HEK293 (cell line): ENCODE results near the gene ICAM5.

ENCODE experiments used
- CTCF ChIA-PET: fragments of 350-600 bp; formaldehyde crosslinking; extraction: SDS; loops from one replicate; lab custom pipeline; 2021; ENCODE audit warnings: antibody characterized with exemption; lab: Yijun Ruan, JAX
- POLR2A ChIA-PET: fragments of 300-600 bp; formaldehyde crosslinking; extraction: SDS; loops from one replicate; lab custom pipeline; 2020; ENCODE audit warnings: antibody characterized with exemption, inconsistent platforms; lab: Yijun Ruan, JAX
- H3K27ac ChIP-seq: fragments of 200-500 bp; sonication (Bioruptor generic); 2 replicates; pipeline ENCODE4 v1.5.1; 2014; ENCODE audit warnings: low read depth, low read length, control low read depth, inconsistent platforms; ENCODE audit errors: extremely low read depth
- H3K36me3 ChIP-seq, 2 experiments: fragments of 200-500 bp in 1 of 2; sonication (Bioruptor generic) in 1 of 2; 1 replicate in 1 of 2; 2 replicates in 1 of 2; pipeline ENCODE4 v1.5.1; 2014 to 2017; ENCODE audit warnings: inconsistent platforms in 2 of 2, low read length in 2 of 2; ENCODE audit not compliant: control insufficient read depth in 2 of 2, insufficient read depth in 1 of 2
- H3K4me1 ChIP-seq: fragments of 200-500 bp; sonication (Bioruptor generic); 2 replicates; pipeline ENCODE4 v1.5.1; 2014; ENCODE audit warnings: mild to moderate bottlenecking, low read length, inconsistent platforms; ENCODE audit not compliant: control insufficient read depth, insufficient read depth
- H3K4me3 ChIP-seq: 2 replicates; pipeline ENCODE4 v1.5.1; 2011; ENCODE audit warnings: low read depth, mild to moderate bottlenecking, control low read depth, low read length, moderate library complexity
- H3K9me3 ChIP-seq: fragments of 200-500 bp; sonication (Bioruptor generic); 2 replicates; pipeline ENCODE4 v1.5.1; 2014; ENCODE audit warnings: low read depth, low read length, inconsistent platforms; ENCODE audit not compliant: control insufficient read depth, insufficient read depth
- GFI1B ChIP-seq: fragments of 450-650 bp; formaldehyde crosslinking; IDR thresholded peaks from 2 replicates; pipeline ENCODE4 v1.5.1; 2016; ENCODE audit warnings: missing biosample characterization, missing genetic modification characterization
- GLIS1 ChIP-seq: fragments of 450-650 bp; formaldehyde crosslinking; IDR thresholded peaks from 2 replicates; pipeline ENCODE4 v1.5.1; 2016; ENCODE audit warnings: missing biosample characterization, missing genetic modification characterization
- KLF10 ChIP-seq: fragments of 450-650 bp; IDR thresholded peaks from 2 replicates; pipeline ENCODE4 v1.5.1; 2018; ENCODE audit warnings: missing biosample characterization, mild to moderate bottlenecking, missing genetic modification characterization
- KLF16 ChIP-seq: fragments of 450-650 bp; formaldehyde crosslinking; IDR thresholded peaks from 2 replicates; pipeline ENCODE4 v1.5.1; 2017; ENCODE audit warnings: missing biosample characterization, missing genetic modification characterization
- MEIS1 ChIP-seq: sonication (generic); formaldehyde crosslinking; IDR thresholded peaks from 2 replicates; pipeline ENCODE4 v1.8.1; 2022; ENCODE audit warnings: missing genetic modification reagents, mild to moderate bottlenecking, borderline replicate concordance
- PBX3 ChIP-seq: sonication (generic); formaldehyde crosslinking; IDR thresholded peaks from 2 replicates; pipeline ENCODE4 v1.8.1; 2022; ENCODE audit warnings: mild to moderate bottlenecking, moderate library complexity, missing genetic modification reagents
- SETDB1 ChIP-seq: IDR thresholded peaks from one replicate; pipeline ENCODE4 v1.6.1; 2017; ENCODE audit warnings: mild to moderate bottlenecking, low read length, moderate library complexity, mixed read lengths; ENCODE audit not compliant: insufficient read length
- TCF7L2 ChIP-seq: IDR thresholded peaks from 2 replicates; pipeline ENCODE4 v1.6.1; 2011; ENCODE audit warnings: low read depth, mild to moderate bottlenecking, inconsistent platforms, low read length, moderate library complexity, borderline replicate concordance
- ZBTB11 ChIP-seq: fragments of 450-650 bp; formaldehyde crosslinking; conservative IDR thresholded peaks from 2 replicates; pipeline ENCODE4 v1.5.1; 2016; ENCODE audit warnings: low read depth, missing biosample characterization, missing genetic modification characterization
- ZBTB48 ChIP-seq: fragments of 450-650 bp; formaldehyde crosslinking; IDR thresholded peaks from 2 replicates; pipeline ENCODE4 v1.5.1; 2016; ENCODE audit warnings: missing biosample characterization, missing genetic modification characterization
- ZIC2 ChIP-seq: fragments of 450-650 bp; formaldehyde crosslinking; IDR thresholded peaks from 2 replicates; pipeline ENCODE4 v1.5.1; 2016; ENCODE audit warnings: missing biosample characterization, missing genetic modification characterization
- ZNF148 ChIP-seq: fragments of 450-650 bp; formaldehyde crosslinking; IDR thresholded peaks from 2 replicates; pipeline ENCODE4 v1.5.0; 2017; ENCODE audit warnings: missing biosample characterization, missing genetic modification characterization, borderline replicate concordance
- ZNF670 ChIP-seq: fragments of 450-650 bp; formaldehyde crosslinking; IDR thresholded peaks from 2 replicates; pipeline ENCODE4 v1.5.1; 2016; ENCODE audit warnings: missing biosample characterization, missing genetic modification characterization, low read depth
- ZNF677 ChIP-seq: fragments of 450-650 bp; IDR thresholded peaks from 2 replicates; pipeline ENCODE4 v1.5.0; 2018; ENCODE audit warnings: missing biosample characterization, mild to moderate bottlenecking, missing genetic modification characterization, moderate library complexity
- ZNF776 ChIP-seq: fragments of 450-650 bp; formaldehyde crosslinking; IDR thresholded peaks from 2 replicates; pipeline ENCODE4 v1.5.0; 2017; ENCODE audit warnings: missing biosample characterization, missing genetic modification characterization, borderline replicate concordance
- ZNF785 ChIP-seq: fragments of 450-650 bp; formaldehyde crosslinking; IDR thresholded peaks from 2 replicates; pipeline ENCODE4 v1.5.1; 2016; ENCODE audit warnings: missing biosample characterization, missing genetic modification characterization
- ZNF791 ChIP-seq: fragments of 450-650 bp; formaldehyde crosslinking; IDR thresholded peaks from 2 replicates; pipeline ENCODE4 v1.5.1; 2016; ENCODE audit warnings: missing biosample characterization, missing genetic modification characterization
- ZXDB ChIP-seq: fragments of 450-650 bp; formaldehyde crosslinking; IDR thresholded peaks from 2 replicates; pipeline ENCODE4 v1.5.1; 2016; ENCODE audit warnings: missing biosample characterization, missing genetic modification characterization
- TF ChIP-seq, protein P1 (sequence below): fragments of 450-650 bp; formaldehyde crosslinking; IDR thresholded peaks from 2 replicates; pipeline ENCODE4 v1.5.1; 2016; ENCODE audit warnings: missing biosample characterization, missing genetic modification characterization
- TF ChIP-seq, protein P2 (sequence below): fragments of 450-650 bp; formaldehyde crosslinking; IDR thresholded peaks from 2 replicates; pipeline ENCODE4 v1.5.1; 2017; ENCODE audit warnings: missing biosample characterization, missing genetic modification characterization
- TF ChIP-seq, protein P3 (sequence below): fragments of 450-650 bp; formaldehyde crosslinking; IDR thresholded peaks from 2 replicates; pipeline ENCODE4 v1.5.1; 2016; ENCODE audit warnings: missing biosample characterization, missing genetic modification characterization

Gene ICAM5

DNA sequence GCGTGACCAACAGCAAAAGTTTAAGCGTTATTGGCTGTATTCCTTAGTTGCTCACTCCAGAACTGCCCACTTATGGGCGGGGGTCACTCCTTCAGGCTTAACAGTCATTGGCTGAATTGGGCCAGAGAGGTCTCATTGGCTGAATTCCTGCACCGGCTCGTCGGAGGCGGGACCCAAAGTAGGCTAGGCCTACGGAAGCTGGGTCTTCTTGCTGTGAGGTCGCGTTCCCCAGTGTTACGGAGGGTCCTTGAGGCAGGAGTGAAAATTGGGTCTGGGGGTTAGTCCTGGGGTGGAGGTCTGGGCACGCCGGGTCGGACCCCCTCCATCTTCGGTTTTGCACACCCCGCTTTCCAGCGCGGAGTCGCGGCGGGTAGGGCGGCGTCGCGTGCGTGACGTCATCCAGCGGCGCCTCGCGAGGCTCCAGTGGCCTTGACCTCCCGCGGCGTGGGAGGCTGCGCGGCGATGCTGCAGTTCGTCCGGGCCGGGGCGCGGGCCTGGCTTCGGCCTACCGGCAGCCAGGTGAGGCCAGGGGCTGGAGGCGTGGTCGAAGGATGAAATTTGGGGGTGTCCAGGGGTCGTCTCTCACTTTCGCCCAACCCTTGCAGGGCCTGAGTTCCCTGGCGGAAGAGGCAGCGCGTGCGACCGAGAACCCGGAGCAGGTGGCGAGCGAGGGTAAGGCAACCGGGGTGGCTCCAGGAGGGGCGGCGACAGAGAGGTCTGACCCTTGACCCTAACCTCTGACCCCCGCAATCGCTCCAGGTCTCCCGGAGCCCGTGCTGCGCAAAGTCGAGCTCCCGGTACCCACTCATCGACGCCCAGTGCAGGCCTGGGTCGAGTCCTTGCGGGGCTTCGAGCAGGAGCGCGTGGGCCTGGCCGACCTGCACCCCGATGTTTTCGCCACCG is 37.7 kb upstream of the ICAM5 start, which contains the start of gene MRPL4:
TSS of gene MRPL4 (plus strand) at position 423 of the 903 bp plus-strand sequence. CDS start at position 463, 40 bp downstream.
- Histone ChIP-seq H3K36me3 (peaks cover 21 to 34% of the 10 kb centered on the region in 2 experiments; a peak in 2 of 3 replicates), H3K27ac (peak within 1 kb of the TSS; percentile 26; the same call in 1 of the 2 replicates), H3K4me1 (no peaks in the 10 kb centered on the region), H3K4me3 (peak within 1 kb of the TSS; percentile 100), H3K9me3 (no peaks in the 10 kb centered on the region)
- POLR2A ChIA-PET, result interaction anchor here (0.6 to 1.6 kb wide), 5 partner anchors 21 to 136 kb away, joined by 3 to 6 read pairs (median 4); partner anchors contain the start of genes DNMT1, S1PR2 and TYK2
- CTCF ChIA-PET, result interaction anchor here (1.0 to 3.9 kb wide), 4 partner anchors 8 to 321 kb away, joined by 3 to 36 read pairs (median 18); partner anchors contain the start of genes ANGPTL6 and ICAM4
- TF ChIP-seq ZBTB48, result peak; percentile 79; the same call in 1 of the 2 replicates
- no peak for TF ChIP-seq GFI1B (tag by site-specific recombination)
- TF ChIP-seq GLIS1 (tag by site-specific recombination), result peak; percentile 100
- TF ChIP-seq ZIC2, result peak; percentile 92
- TF ChIP-seq ZNF776 (tag by site-specific recombination), result no peak
- TF ChIP-seq TCF7L2, result no peak
- peak; percentile 97 for TF ChIP-seq KLF16 (tag by site-specific recombination)
- TF ChIP-seq ZNF670 (tag by site-specific recombination), result no peak
- peak; percentile 47; the same call in 1 of the 2 replicates for TF ChIP-seq ZBTB11 (tag by site-specific recombination)
- TF ChIP-seq, protein P1, sequence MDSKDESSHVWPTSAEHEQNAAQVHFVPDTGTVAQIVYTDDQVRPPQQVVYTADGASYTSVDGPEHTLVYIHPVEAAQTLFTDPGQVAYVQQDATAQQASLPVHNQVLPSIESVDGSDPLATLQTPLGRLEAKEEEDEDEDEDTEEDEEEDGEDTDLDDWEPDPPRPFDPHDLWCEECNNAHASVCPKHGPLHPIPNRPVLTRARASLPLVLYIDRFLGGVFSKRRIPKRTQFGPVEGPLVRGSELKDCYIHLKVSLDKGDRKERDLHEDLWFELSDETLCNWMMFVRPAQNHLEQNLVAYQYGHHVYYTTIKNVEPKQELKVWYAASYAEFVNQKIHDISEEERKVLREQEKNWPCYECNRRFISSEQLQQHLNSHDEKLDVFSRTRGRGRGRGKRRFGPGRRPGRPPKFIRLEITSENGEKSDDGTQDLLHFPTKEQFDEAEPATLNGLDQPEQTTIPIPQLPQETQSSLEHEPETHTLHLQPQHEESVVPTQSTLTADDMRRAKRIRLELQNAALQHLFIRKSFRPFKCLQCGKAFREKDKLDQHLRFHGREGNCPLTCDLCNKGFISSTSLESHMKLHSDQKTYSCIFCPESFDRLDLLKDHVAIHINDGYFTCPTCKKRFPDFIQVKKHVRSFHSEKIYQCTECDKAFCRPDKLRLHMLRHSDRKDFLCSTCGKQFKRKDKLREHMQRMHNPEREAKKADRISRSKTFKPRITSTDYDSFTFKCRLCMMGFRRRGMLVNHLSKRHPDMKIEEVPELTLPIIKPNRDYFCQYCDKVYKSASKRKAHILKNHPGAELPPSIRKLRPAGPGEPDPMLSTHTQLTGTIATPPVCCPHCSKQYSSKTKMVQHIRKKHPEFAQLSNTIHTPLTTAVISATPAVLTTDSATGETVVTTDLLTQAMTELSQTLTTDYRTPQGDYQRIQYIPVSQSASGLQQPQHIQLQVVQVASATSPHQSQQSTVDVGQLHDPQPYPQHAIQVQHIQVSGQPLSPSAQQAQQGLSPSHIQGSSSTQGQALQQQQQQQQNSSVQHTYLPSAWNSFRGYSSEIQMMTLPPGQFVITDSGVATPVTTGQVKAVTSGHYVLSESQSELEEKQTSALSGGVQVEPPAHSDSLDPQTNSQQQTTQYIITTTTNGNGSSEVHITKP (tag by site-specific recombination), result peak; percentile 74
- peak; percentile 90 for TF ChIP-seq KLF10
- no peak for TF ChIP-seq MEIS1
- TF ChIP-seq, protein P2, sequence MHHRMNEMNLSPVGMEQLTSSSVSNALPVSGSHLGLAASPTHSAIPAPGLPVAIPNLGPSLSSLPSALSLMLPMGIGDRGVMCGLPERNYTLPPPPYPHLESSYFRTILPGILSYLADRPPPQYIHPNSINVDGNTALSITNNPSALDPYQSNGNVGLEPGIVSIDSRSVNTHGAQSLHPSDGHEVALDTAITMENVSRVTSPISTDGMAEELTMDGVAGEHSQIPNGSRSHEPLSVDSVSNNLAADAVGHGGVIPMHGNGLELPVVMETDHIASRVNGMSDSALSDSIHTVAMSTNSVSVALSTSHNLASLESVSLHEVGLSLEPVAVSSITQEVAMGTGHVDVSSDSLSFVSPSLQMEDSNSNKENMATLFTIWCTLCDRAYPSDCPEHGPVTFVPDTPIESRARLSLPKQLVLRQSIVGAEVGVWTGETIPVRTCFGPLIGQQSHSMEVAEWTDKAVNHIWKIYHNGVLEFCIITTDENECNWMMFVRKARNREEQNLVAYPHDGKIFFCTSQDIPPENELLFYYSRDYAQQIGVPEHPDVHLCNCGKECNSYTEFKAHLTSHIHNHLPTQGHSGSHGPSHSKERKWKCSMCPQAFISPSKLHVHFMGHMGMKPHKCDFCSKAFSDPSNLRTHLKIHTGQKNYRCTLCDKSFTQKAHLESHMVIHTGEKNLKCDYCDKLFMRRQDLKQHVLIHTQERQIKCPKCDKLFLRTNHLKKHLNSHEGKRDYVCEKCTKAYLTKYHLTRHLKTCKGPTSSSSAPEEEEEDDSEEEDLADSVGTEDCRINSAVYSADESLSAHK (tag by site-specific recombination), result peak; percentile 65
- no peak for TF ChIP-seq SETDB1
- TF ChIP-seq ZNF785 (tag by site-specific recombination), result peak; percentile 74; the same call in 1 of the 2 replicates
- TF ChIP-seq, protein P3, sequence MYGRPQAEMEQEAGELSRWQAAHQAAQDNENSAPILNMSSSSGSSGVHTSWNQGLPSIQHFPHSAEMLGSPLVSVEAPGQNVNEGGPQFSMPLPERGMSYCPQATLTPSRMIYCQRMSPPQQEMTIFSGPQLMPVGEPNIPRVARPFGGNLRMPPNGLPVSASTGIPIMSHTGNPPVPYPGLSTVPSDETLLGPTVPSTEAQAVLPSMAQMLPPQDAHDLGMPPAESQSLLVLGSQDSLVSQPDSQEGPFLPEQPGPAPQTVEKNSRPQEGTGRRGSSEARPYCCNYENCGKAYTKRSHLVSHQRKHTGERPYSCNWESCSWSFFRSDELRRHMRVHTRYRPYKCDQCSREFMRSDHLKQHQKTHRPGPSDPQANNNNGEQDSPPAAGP (tag by site-specific recombination), result peak; percentile 98
- TF ChIP-seq ZNF148, result 0 out of 2 replicates have a peak, but pooled peaks have one; percentile 26
- TF ChIP-seq ZNF677 (tag by site-specific recombination), result no peak
- TF ChIP-seq ZXDB (tag by site-specific recombination), result peak; percentile 95
- no peak for TF ChIP-seq ZNF791
- peak; percentile 72 for TF ChIP-seq PBX3
